Measurements from ENCODE around the gene MTUS2. TPM values are rescaled to one million over a fixed set of nuclear protein-coding genes. Genes with fewer than 3 reads are reported as not detected.

MTUS2 gene
- total and polyA plus RNA-seq, 2 experiments from 2014 or later = 0.27 to 0.38 TPM

- no peak overlapping the region for H3K4me3 Mint-ChIP-seq
- H3K27ac ChIP-seq (ENCODE audit: low read depth) = no peak overlapping the region
- H3K79me2 ChIP-seq (replicated peaks; ENCODE audit: insufficient read depth) = no peaks in the 10 kb centered on the region
- no peaks in the 10 kb centered on the region for H3K36me3 ChIP-seq (ENCODE audit: insufficient read depth)
- H3K27ac Mint-ChIP-seq = no peak overlapping the region
- no peaks in the 10 kb centered on the region for H3K9me2 ChIP-seq (ENCODE audit: insufficient read depth)
- no peak overlapping the region for H3K4me3 ChIP-seq
- H3K9me3 Mint-ChIP-seq = no peaks in the 10 kb centered on the region
- ATAC-seq = no peak
- H3K4me1 Mint-ChIP-seq = no peaks in the 10 kb centered on the region; the same call in 2 of the 3 replicates
- H3K36me3 Mint-ChIP-seq (ENCODE audit: low read depth) = no peaks in the 10 kb centered on the region
- DNase-seq (ENCODE audit: low spot score) = no peak
- no peaks in the 10 kb centered on the region for H4K20me1 ChIP-seq (replicated peaks; ENCODE audit: insufficient read depth)
- no peak overlapping the region for H2AFZ ChIP-seq
- H3K27me3 Mint-ChIP-seq (ENCODE audit: insufficient read depth, low read depth, poor library complexity) = peaks cover 2% of the 10 kb centered on the region
- H3F3A ChIP-seq (replicated peaks; ENCODE audit: low read depth) = no peaks in the 10 kb centered on the region
- H3K27me3 ChIP-seq (ENCODE audit: insufficient read depth) = no peaks in the 10 kb centered on the region
- no peak overlapping the region for H3K4me2 ChIP-seq
- TF ChIP-seq ZNF331 (CRISPR knock-in tag; IDR thresholded peaks at IDR 0.05; ENCODE audit: low read depth) (no peak), EZH2 (IDR thresholded peaks at IDR 0.05; ENCODE audit: low read depth, unreplicated experiment) (no peak), REST (IDR thresholded peaks at IDR 0.05; ENCODE audit: unreplicated experiment) (no peak), CTCF (conservative IDR thresholded peaks at IDR 0.05; ENCODE audit: low read depth in 2 of 2) (no peak), STAT1 (IDR thresholded peaks at IDR 0.05; ENCODE audit: unreplicated experiment) (no peak), EZH2phosphoT487 (IDR thresholded peaks at IDR 0.05; ENCODE audit: unreplicated experiment) (no peak), JUNB (IDR thresholded peaks at IDR 0.05; ENCODE audit: unreplicated experiment) (no peak), NANOG (IDR thresholded peaks at IDR 0.05; ENCODE audit: borderline replicate concordance) (no peak), ZNF462 (CRISPR knock-in tag; IDR thresholded peaks at IDR 0.05) (no peak), ZNF114 (CRISPR knock-in tag; IDR thresholded peaks at IDR 0.05) (no peak), CREB1 (CRISPR knock-in tag; IDR thresholded peaks at IDR 0.05; ENCODE audit: low read depth) (no peak), ETS1 (IDR thresholded peaks at IDR 0.05) (no peak), POLR2AphosphoS5 (IDR thresholded peaks at IDR 0.05; ENCODE audit: low read depth) (no peak)
- H3K4me1 ChIP-seq (ENCODE audit: insufficient read depth) = no peaks in the 10 kb centered on the region
These were observed 156.5 kb downstream of the MTUS2 start for GRCh38 chr13:28976636-28977035.
